K562 (cell line): Measurements from ENCODE around the gene ZFP37. TPM values are rescaled to one million over a fixed set of nuclear protein-coding genes. Genes with fewer than 3 reads are reported as not detected.

Experiments
- BACH1 ChIP-seq: fragments of 200-800 bp; sonication (Bioruptor generic); IDR thresholded peaks from 2 replicates; pipeline ENCODE4 v1.6.1; 2016; ENCODE audit warnings: missing genetic modification characterization, missing compliant biosample characterization
- DIDO1 ChIP-seq: fragments of 450-650 bp; IDR thresholded peaks from 2 replicates; pipeline ENCODE4 v1.6.1; 2016; ENCODE audit warnings: low read depth, missing biosample characterization, missing genetic modification characterization
- EHMT2 ChIP-seq: fragments of 450-650 bp; IDR thresholded peaks from 2 replicates; pipeline ENCODE4 v1.6.1; 2018; ENCODE audit warnings: antibody characterized with exemption
- SPI1 ChIP-seq: IDR thresholded peaks from 2 replicates; pipeline ENCODE4 v1.6.1; 2011; ENCODE audit warnings: low read depth, low read length, control low read depth, borderline replicate concordance
- XRCC5 ChIP-seq: fragments of 200-400 bp; formaldehyde crosslinking; IDR thresholded peaks from 2 replicates; pipeline ENCODE4 v1.6.1; 2017; ENCODE audit warnings: low read depth, mild to moderate bottlenecking, low read length
- polyA plus RNA-seq, 8 experiments: library from polyadenylated mRNA; depleted of rRNA in 4 of 8; stranded (reverse) in 5 of 8; unstranded in 3 of 8; fragments of >200 nt; fragmentation: Nextera tagmentation in 2 of 8; fragmentation: Illumina TruSeq in 1 of 8; extraction: Ambion mirVana in 2 of 8; extraction: Trizol in 1 of 8; gene quantifications; 2 replicates each; pipeline versions ENCODE4 v1.2.1 to v1.2.3, GENCODE V29; 2011 to 2014; ENCODE audit warnings: inconsistent platforms in 1 of 8, missing spikeins in 1 of 8
- total RNA-seq, 7 experiments: library from RNA; depleted of rRNA in 6 of 7; stranded (reverse); fragments of >200 nt in 6 of 7; fragmentation: Illumina TruSeq in 2 of 7; extraction: Trizol in 2 of 7; gene quantifications; 2 replicates each; pipeline versions ENCODE4 v1.2.1 to v1.2.3, GENCODE V29; 2011 to 2021; ENCODE audit warnings: low replicate concordance in 1 of 7
- TF ChIP-seq, protein P1 (sequence below), 2 experiments: IDR thresholded peaks in 1 of 2; conservative IDR thresholded peaks in 1 of 2; 2 replicates each; pipeline ENCODE4 v1.6.1; 2016; ENCODE audit warnings: low read depth in 2 of 2, mild to moderate bottlenecking in 1 of 2, missing compliant biosample characterization in 1 of 2, missing genetic modification characterization in 1 of 2, moderate library complexity in 1 of 2
- TF ChIP-seq, protein P2 (sequence below), 2 experiments: fragments of 450-650 bp in 1 of 2; sonication (generic) in 1 of 2; formaldehyde crosslinking in 1 of 2; IDR thresholded peaks; 2 replicates each; pipeline versions ENCODE4 v1.7.1 to v1.9.0; 2016 to 2022; ENCODE audit warnings: inconsistent platforms in 1 of 2, mild to moderate bottlenecking in 1 of 2, missing genetic modification reagents in 1 of 2
- TF ChIP-seq, protein P3 (sequence below): IDR thresholded peaks from 2 replicates; pipeline ENCODE4 v1.6.1; 2012; ENCODE audit warnings: low read depth, low read length, improper control_type of control experiment, borderline replicate concordance
- TF ChIP-seq, protein P4 (sequence below): fragments of 200-800 bp; sonication (Bioruptor generic); IDR thresholded peaks from 2 replicates; pipeline ENCODE4 v1.6.1; 2017; ENCODE audit warnings: missing genetic modification characterization, missing compliant biosample characterization

The ZFP37 gene
- total and polyA plus RNA-seq, 9 of the 15 experiments (the other 6 are each of a cell fraction or from before 2014, with no cell fraction given) = 0.03 to 0.33 (median 0.14) TPM; not detected in 1

DNA sequence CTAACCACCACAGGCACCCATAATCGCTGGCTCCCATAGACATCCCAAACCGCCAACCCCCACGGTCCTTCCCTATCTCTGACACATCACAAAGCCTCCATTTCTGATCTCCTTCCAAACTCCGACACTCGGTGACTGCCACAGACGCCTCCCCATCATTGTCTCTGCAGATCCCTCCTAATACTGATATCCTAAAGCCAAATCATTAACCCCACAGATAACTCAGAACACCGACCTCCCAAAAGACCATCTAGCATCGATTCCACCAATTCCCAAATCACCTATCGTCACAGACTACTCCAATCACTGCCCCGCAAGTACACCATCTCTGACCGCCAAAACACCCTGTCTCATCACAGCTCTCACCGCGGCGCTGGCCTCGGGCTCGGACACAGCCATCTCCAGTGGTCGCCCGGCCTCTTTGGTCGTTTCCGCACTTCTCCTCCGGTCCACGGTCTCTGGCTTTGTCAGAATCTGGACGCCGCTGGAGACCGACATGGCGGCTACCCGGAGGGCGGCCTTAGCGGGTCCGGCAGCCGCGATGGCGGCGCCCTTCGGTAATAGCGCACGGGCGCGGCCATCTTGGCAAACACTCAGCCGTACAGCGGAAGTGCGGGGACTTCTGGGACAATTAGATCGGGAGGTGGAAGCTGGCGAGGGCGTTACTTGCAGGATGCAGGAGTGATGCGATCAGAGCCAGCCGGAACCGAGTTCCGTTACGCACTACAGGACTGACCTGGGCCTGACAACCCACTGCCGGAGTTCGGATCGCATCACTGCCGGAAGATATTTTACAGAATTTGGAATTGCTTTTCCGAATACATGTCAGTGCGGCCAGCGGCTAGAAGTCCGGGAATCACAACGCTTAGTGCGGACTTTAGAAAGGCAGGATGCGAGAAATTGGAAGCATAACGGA is at the start of gene ZFP37 (continued):
- TF ChIP-seq SPI1 (peak; percentile 56; the same call in 1 of the 2 replicates), DIDO1 (tag) (0 out of 2 replicates have a peak, but pooled peaks have one; percentile 51), BACH1 (tag) (peak; percentile 56; the same call in 1 of the 2 replicates), XRCC5 (peak; percentile 43; the same call in 1 of the 2 replicates), EHMT2 (peak; percentile 76)
- TF ChIP-seq, protein P1, sequence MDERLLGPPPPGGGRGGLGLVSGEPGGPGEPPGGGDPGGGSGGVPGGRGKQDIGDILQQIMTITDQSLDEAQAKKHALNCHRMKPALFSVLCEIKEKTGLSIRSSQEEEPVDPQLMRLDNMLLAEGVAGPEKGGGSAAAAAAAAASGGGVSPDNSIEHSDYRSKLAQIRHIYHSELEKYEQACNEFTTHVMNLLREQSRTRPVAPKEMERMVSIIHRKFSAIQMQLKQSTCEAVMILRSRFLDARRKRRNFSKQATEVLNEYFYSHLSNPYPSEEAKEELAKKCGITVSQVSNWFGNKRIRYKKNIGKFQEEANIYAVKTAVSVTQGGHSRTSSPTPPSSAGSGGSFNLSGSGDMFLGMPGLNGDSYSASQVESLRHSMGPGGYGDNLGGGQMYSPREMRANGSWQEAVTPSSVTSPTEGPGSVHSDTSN (CRISPR knock-in tag; IDR thresholded peaks at IDR 0.05; ENCODE audit: low read depth) = no peak
- TF ChIP-seq, protein P1 (tag; conservative IDR thresholded peaks at IDR 0.05; ENCODE audit: low read depth) = no peak
- TF ChIP-seq, protein P2, sequence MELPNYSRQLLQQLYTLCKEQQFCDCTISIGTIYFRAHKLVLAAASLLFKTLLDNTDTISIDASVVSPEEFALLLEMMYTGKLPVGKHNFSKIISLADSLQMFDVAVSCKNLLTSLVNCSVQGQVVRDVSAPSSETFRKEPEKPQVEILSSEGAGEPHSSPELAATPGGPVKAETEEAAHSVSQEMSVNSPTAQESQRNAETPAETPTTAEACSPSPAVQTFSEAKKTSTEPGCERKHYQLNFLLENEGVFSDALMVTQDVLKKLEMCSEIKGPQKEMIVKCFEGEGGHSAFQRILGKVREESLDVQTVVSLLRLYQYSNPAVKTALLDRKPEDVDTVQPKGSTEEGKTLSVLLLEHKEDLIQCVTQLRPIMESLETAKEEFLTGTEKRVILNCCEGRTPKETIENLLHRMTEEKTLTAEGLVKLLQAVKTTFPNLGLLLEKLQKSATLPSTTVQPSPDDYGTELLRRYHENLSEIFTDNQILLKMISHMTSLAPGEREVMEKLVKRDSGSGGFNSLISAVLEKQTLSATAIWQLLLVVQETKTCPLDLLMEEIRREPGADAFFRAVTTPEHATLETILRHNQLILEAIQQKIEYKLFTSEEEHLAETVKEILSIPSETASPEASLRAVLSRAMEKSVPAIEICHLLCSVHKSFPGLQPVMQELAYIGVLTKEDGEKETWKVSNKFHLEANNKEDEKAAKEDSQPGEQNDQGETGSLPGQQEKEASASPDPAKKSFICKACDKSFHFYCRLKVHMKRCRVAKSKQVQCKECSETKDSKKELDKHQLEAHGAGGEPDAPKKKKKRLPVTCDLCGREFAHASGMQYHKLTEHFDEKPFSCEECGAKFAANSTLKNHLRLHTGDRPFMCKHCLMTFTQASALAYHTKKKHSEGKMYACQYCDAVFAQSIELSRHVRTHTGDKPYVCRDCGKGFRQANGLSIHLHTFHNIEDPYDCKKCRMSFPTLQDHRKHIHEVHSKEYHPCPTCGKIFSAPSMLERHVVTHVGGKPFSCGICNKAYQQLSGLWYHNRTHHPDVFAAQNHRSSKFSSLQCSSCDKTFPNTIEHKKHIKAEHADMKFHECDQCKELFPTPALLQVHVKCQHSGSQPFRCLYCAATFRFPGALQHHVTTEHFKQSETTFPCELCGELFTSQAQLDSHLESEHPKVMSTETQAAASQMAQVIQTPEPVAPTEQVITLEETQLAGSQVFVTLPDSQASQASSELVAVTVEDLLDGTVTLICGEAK (IDR thresholded peaks at IDR 0.05) = peak; percentile 79
- TF ChIP-seq, protein P2 (CRISPR knock-in tag; IDR thresholded peaks at IDR 0.05) = no peak
- TF ChIP-seq, protein P3, sequence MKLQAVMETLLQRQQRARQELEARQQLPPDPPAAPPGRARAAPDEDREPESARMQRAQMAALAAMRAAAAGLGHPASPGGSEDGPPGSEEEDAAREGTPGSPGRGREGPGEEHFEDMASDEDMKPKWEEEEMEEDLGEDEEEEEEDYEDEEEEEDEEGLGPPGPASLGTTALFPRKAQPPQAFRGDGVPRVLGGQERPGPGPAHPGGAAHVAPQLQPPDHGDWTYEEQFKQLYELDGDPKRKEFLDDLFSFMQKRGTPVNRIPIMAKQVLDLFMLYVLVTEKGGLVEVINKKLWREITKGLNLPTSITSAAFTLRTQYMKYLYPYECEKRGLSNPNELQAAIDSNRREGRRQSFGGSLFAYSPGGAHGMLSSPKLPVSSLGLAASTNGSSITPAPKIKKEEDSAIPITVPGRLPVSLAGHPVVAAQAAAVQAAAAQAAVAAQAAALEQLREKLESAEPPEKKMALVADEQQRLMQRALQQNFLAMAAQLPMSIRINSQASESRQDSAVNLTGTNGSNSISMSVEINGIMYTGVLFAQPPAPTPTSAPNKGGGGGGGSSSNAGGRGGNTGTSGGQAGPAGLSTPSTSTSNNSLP = no peak
- TF ChIP-seq, protein P4, sequence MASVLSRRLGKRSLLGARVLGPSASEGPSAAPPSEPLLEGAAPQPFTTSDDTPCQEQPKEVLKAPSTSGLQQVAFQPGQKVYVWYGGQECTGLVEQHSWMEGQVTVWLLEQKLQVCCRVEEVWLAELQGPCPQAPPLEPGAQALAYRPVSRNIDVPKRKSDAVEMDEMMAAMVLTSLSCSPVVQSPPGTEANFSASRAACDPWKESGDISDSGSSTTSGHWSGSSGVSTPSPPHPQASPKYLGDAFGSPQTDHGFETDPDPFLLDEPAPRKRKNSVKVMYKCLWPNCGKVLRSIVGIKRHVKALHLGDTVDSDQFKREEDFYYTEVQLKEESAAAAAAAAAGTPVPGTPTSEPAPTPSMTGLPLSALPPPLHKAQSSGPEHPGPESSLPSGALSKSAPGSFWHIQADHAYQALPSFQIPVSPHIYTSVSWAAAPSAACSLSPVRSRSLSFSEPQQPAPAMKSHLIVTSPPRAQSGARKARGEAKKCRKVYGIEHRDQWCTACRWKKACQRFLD (CRISPR knock-in tag) = peak; percentile 63; the same call in 1 of the 2 replicates
